C4-2B (cell line): Measurements from ENCODE around the gene PPP1R12B.
"Not testable (repeated sequence)": the region's sequence is repeated elsewhere in the genome, so short reads cannot be mapped to it uniquely, and the experiment has no call there.

ENCODE experiments used
- ZFX ChIP-seq: fragments of 450-650 bp; IDR thresholded peaks from 2 replicates; pipeline ENCODE4 v1.6.1; 2017
- TF ChIP-seq, protein P1 (sequence below): fragments of 450-650 bp; conservative IDR thresholded peaks from 2 replicates; pipeline ENCODE4 v1.5.1; 2017; ENCODE audit warnings: mild to moderate bottlenecking

GRCh38 chr1:202410854-202411357 is 62.4 kb downstream of the PPP1R12B start:
- TF ChIP-seq, protein P1, sequence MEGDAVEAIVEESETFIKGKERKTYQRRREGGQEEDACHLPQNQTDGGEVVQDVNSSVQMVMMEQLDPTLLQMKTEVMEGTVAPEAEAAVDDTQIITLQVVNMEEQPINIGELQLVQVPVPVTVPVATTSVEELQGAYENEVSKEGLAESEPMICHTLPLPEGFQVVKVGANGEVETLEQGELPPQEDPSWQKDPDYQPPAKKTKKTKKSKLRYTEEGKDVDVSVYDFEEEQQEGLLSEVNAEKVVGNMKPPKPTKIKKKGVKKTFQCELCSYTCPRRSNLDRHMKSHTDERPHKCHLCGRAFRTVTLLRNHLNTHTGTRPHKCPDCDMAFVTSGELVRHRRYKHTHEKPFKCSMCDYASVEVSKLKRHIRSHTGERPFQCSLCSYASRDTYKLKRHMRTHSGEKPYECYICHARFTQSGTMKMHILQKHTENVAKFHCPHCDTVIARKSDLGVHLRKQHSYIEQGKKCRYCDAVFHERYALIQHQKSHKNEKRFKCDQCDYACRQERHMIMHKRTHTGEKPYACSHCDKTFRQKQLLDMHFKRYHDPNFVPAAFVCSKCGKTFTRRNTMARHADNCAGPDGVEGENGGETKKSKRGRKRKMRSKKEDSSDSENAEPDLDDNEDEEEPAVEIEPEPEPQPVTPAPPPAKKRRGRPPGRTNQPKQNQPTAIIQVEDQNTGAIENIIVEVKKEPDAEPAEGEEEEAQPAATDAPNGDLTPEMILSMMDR = not testable (repeated sequence)
- not testable (repeated sequence) for TF ChIP-seq ZFX
